GM12864 (cell line): Measurements from ENCODE around the gene ZSCAN21.

Experiments used
- DNase-seq: peaks from one replicate; pipeline ENCODE4 v3.0.0-alpha.2; 2011; ENCODE audit warnings: low read depth
- H3K4me3 ChIP-seq: 2 replicates; pipeline ENCODE4 v1.5.1; 2011; ENCODE audit warnings: mild to moderate bottlenecking, low read depth, low read length, control low read depth
- CTCF ChIP-seq: IDR thresholded peaks from 2 replicates; pipeline ENCODE4 v1.5.1; 2011; ENCODE audit warnings: low read depth, mild to moderate bottlenecking, moderate library complexity, low read length, control low read depth, inconsistent platforms; ENCODE audit errors: missing control alignments

The ZSCAN21 gene

DNA sequence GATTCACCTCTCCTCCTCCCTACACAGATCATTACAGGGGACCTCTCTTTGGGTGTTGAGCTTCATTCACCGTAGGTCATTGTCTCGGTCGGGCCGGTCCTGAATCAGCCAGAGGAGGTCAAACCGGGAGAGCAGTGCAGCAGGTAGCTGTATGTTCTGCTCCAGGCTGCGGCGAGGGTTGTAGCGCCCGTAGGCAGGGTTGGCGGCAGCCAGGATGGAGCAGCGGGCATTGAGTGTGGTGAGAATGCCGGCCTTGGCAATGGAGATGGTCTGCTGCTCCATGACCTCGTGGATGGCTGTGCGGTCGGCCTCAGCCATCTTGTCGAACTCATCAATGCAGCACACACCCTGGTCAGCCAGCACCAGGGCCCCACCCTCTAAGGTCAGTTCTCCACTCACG is 46.1 kb downstream of the ZSCAN21 start:
- no peak for DNase-seq
- no peak overlapping the region for H3K4me3 ChIP-seq
- TF ChIP-seq CTCF: no peak

DNA sequence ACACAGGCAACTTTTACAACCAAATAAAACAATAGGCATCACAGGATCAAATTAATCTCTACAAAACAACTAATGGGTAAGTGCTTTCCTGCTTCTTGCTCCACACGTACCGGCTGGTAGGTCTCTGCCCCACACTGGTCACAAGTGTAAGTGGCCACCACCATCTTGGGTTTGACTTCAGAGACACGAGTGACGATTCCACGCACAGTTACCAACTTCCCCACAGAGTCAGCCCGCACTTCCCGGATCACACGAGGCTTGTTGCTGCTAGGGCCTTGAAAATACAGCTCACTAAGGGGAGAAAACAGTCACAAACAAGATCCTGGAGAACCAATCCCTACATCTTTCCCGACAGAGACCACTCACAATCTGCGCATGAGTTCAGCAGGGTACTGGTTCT is 49.3 kb downstream of the ZSCAN21 start:
- DNase-seq: no peak
- H3K4me3 ChIP-seq: no peak overlapping the region
- no peak for TF ChIP-seq CTCF

- DNase-seq: no peak
- peak overlapping the region; percentile 93 for H3K4me3 ChIP-seq
- TF ChIP-seq CTCF: no peak
Measured at GRCh38 chr7:100099452-100099851, 49.9 kb downstream of the ZSCAN21 start.

DNA sequence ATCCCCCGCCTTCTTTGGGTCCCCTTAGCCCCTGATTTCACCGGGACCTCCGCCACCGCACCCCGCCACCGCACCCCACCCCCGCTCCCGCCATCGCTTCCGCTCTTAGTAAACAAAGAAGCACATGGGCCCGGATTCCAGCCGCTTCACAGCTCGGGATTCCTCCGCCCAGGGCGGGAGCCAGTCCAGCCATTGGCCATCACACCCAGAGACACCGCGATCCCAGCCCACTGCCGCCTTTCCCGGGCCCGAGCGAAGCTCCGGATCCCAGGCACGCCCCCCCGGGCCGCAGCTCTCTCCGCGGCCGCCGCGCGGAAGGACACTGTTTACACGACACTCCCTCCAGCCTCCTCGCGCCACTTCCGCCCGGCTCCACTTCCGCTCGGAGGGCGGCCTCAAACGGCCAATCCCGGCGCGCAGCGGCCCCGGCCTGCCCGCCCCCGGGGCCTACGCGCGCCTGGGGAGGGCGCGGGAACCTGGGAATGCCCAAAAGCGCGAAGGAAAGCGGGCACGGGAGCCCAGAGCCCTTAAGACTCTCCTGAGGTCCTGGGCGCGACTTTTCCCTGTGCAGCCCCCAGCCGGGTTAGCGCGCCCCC is 50.9 kb downstream of the ZSCAN21 start:
- DNase-seq: peak; percentile 80
- TF ChIP-seq CTCF: no peak

GRCh38 chr7:100101016-100101862 is 51.7 kb downstream of the ZSCAN21 start, which contains the start of the genes AP4M1 and MCM7:
TSS of gene AP4M1 (plus strand) at chr7:100101643. CDS start at chr7:100101715, 72 bp downstream.
TSS of gene MCM7 (minus strand) at chr7:100101397. CDS start at chr7:100101294, 103 bp downstream.
- TF ChIP-seq CTCF: no peak
- H3K4me3 ChIP-seq: peak within 1 kb of the TSS; percentile 93
- peak; percentile 95 for DNase-seq

More for the DNA sequence above, 50.9 kb downstream of the ZSCAN21 start:
- H3K4me3 ChIP-seq: peak overlapping the region; percentile 93

GRCh38 chr7:100102950-100103840 is 53.6 kb downstream of the ZSCAN21 start:
- no peak overlapping the region for H3K4me3 ChIP-seq
- DNase-seq: no peak
- TF ChIP-seq CTCF: no peak
